Measurements from ENCODE around the gene DNASE1L1.

DNASE1L1 gene, protein sequence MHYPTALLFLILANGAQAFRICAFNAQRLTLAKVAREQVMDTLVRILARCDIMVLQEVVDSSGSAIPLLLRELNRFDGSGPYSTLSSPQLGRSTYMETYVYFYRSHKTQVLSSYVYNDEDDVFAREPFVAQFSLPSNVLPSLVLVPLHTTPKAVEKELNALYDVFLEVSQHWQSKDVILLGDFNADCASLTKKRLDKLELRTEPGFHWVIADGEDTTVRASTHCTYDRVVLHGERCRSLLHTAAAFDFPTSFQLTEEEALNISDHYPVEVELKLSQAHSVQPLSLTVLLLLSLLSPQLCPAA

DNA sequence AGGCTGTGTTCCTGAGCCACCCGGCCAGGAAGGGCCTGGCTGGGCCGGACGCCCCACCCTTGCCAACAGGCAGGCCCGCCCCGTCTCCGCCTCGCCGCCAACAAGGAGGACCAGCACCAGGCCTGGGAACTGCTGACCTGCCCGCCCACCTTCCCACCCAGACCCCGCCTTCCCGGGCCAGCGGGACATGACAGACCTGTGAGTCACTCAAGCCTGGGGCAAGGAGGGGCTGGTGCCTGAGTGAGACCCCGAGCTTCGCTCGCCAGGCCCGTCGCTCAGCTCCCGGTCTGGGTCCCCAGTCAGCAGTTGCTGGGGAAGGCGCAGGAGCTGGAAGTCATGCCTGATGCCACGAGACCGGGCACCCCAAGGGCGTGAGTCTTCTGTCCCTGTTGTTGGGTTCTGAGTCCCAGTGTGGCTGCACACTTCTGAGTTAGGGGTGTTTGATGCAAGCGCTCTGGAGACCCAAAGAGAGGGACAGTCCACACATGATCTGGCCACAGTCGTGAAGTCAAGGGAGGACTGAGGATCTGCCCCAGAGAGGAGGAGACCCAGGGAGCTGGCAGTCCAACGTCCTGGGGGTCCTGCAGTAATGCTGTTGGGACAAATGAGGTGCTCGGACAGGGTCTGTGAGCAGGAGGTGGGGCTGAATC is at the start of gene DNASE1L1:
TSS of gene DNASE1L1 (minus strand) at position 33 of the 650 bp plus-strand sequence. CDS start 3,686 bp downstream, outside the sequence.
- H3K9ac ChIP-seq (ENCODE audit: low read depth, low read length) = no peak within 1 kb of the TSS
- H3K4me3 ChIP-seq (ENCODE audit: low read depth, low read length) = peak within 1 kb of the TSS; percentile 46; the same call in 1 of the 2 replicates
- peaks cover 8% of the 10 kb centered on the region; the same call in 1 of the 2 replicates for H3K36me3 ChIP-seq (ENCODE audit: control insufficient read depth, insufficient read depth, low read length)
- H3K27me3 ChIP-seq (ENCODE audit: control insufficient read depth, insufficient read depth, low read length) = no peaks in the 10 kb centered on the region
- H3K4me1 ChIP-seq (ENCODE audit: control insufficient read depth, insufficient read depth, low read length) = no peaks in the 10 kb centered on the region
- peaks cover 32% of the 10 kb centered on the region for H3K9me3 ChIP-seq (ENCODE audit: control insufficient read depth, insufficient read depth, low read length)
- H3K27ac ChIP-seq (ENCODE audit: low read depth, low read length) = peak within 1 kb of the TSS; percentile 75

DNA sequence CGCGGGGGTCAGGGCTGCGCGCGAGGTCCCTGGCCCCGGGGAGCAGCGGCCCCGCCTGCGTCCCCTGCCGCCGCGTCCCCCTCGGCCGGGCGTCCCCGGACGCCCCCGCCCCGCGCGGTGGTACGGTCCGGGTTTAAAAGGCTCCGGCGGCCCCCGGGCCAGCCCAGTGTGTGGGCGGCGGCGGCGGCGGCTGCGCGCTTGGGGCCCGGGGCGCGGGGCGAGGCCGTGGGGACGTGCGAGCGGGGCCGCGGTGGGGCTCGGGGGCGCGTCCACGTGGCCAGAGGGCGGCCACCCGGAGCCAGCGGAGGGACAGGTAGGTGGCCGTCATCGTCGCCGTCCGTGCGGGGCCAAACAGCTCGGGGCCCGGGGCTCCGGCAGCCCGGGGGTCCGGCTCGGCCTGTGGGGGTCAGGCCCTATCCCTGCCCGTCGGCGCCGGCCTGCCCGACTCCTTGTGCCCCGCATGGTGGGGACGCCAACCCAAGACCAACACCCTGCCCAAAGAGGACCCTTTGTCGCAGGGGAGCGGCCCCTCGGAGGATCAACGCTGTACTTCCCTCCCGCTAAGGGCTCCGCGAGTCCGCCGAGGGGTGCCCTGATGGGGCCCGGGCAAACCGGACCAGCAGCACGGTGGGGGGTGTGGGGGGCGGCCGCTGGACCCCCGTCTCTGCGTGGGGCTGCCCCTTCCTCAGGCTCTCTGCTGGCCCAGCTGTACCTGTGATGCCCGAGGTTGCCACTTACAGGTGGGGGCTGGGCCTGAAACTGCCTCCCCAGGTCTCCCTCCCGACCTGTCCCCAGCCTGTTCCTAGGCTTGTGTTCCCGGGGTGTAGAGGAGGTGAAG is 49.3 kb upstream of the DNASE1L1 start, which contains the start of gene PLXNA3:
TSS of gene PLXNA3 (plus strand) at position 166 of the 838 bp plus-strand sequence. CDS start 1,903 bp downstream, outside the sequence.
- Histone ChIP-seq H3K36me3 (ENCODE audit: control insufficient read depth, insufficient read depth, low read length) (peaks cover 19% of the 10 kb centered on the region; the same call in 1 of the 2 replicates), H3K27me3 (ENCODE audit: control insufficient read depth, insufficient read depth, low read length) (no peaks in the 10 kb centered on the region), H3K27ac (ENCODE audit: low read depth, low read length) (no peak within 1 kb of the TSS), H3K9me3 (ENCODE audit: control insufficient read depth, insufficient read depth, low read length) (peaks cover 31% of the 10 kb centered on the region), H3K4me1 (ENCODE audit: control insufficient read depth, insufficient read depth, low read length) (no peaks in the 10 kb centered on the region), H3K4me3 (ENCODE audit: low read depth, low read length) (peak within 1 kb of the TSS; percentile 60), H3K9ac (ENCODE audit: low read depth, low read length) (no peak within 1 kb of the TSS)

DNA sequence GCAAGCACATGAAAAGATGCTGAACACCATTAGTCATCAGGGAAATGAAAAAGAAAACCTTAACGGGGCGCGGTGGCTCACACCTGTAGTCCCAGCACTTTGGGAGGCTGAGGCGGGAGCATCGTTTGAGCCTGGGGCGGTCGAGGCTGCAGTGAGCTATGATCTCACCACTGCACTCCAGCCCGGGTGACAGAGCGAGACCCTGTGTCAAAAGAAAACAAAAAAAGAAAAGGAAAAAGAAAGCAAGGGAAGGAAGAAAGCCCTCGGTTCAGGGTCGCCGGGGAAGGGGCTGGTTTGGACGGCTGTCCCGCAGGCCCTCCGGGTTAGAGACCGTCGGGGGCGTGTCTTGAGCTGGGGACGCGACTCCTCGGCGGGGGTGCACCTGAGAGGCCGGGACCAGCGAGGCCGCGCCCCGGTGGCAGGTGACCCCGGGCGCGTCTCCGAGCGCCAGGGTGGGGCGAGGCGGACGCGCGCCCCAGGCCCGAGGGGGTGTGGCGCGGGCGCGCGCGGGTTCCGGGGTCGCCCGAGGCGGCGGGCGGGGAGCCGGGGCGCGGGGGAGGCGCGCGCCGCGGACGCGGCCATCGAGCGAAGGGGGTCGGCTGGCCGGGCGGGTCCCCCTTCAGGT is 48.5 kb upstream of the DNASE1L1 start:
- peak overlapping the region; percentile 60; the same call in 1 of the 2 replicates for H3K4me3 ChIP-seq (ENCODE audit: low read depth, low read length)
- peaks cover 30% of the 10 kb centered on the region for H3K9me3 ChIP-seq (ENCODE audit: control insufficient read depth, insufficient read depth, low read length)
- H3K27ac ChIP-seq (ENCODE audit: low read depth, low read length) = no peak overlapping the region
- no peaks in the 10 kb centered on the region for H3K27me3 ChIP-seq (ENCODE audit: control insufficient read depth, insufficient read depth, low read length)
- H3K36me3 ChIP-seq (ENCODE audit: control insufficient read depth, insufficient read depth, low read length) = peaks cover 13% of the 10 kb centered on the region; the same call in 1 of the 2 replicates
- H3K4me1 ChIP-seq (ENCODE audit: control insufficient read depth, insufficient read depth, low read length) = no peaks in the 10 kb centered on the region
- H3K9ac ChIP-seq (ENCODE audit: low read depth, low read length) = no peak overlapping the region

DNA sequence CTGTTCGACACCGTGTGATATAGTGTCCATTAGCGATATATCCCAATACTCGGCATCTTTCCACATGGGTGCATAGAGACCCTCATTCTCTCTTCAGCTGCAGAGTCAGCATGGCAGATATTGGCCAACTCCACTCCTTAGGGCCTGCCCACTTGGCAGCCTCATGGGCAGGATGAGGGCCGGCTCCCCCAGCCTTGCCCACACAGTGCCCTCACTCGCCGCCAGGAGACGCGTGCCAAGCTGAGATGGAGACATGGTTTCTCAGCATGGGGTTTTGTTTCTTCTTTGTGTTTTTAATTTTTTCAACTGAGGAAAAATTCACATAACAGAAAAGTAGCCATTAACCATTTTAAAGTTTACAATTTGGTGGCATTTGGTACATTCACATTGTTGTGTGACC is 43.8 kb upstream of the DNASE1L1 start:
- H3K27me3 ChIP-seq (ENCODE audit: control insufficient read depth, insufficient read depth, low read length) = no peaks in the 10 kb centered on the region
- H3K9ac ChIP-seq (ENCODE audit: low read depth, low read length) = no peak overlapping the region
- H3K9me3 ChIP-seq (ENCODE audit: control insufficient read depth, insufficient read depth, low read length) = peaks cover 35% of the 10 kb centered on the region

DNA sequence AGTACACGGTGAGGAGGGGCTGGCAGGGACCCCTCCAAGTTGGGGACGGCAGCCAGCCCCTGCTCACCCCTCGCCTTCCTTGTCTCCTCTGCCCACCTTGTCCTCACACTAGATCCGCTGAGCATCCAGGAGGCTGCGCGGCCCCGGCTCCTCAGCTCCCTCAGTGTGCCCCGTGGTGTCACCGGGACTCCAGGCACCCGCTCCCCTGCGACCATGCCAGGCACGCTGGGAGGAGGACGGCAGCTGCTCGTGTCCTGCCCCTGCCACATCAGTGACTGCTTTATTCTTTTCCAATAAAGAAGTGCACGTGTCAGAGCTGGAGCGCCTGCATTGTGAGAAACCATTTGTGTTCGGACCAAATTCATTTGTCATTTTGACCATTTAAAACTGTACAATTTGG is 41.3 kb upstream of the DNASE1L1 start:
- Histone ChIP-seq H3K9me3 (ENCODE audit: control insufficient read depth, insufficient read depth, low read length) (peaks cover 52% of the 10 kb centered on the region), H3K4me3 (ENCODE audit: low read depth, low read length) (no peak overlapping the region), H3K4me1 (ENCODE audit: control insufficient read depth, insufficient read depth, low read length) (no peaks in the 10 kb centered on the region), H3K36me3 (ENCODE audit: control insufficient read depth, insufficient read depth, low read length) (peaks cover 25% of the 10 kb centered on the region), H3K27ac (ENCODE audit: low read depth, low read length) (no peak overlapping the region), H3K27me3 (ENCODE audit: control insufficient read depth, insufficient read depth, low read length) (no peaks in the 10 kb centered on the region), H3K9ac (ENCODE audit: low read depth, low read length) (no peak overlapping the region)

More for the DNA sequence above, 43.8 kb upstream of the DNASE1L1 start:
- Histone ChIP-seq H3K36me3 (ENCODE audit: control insufficient read depth, insufficient read depth, low read length) (peaks cover 25% of the 10 kb centered on the region), H3K27ac (ENCODE audit: low read depth, low read length) (no peak overlapping the region), H3K4me3 (ENCODE audit: low read depth, low read length) (no peak overlapping the region), H3K4me1 (ENCODE audit: control insufficient read depth, insufficient read depth, low read length) (no peaks in the 10 kb centered on the region)

- Histone ChIP-seq H3K4me1 (ENCODE audit: control insufficient read depth, insufficient read depth, low read length) (no peaks in the 10 kb centered on the region), H3K36me3 (ENCODE audit: control insufficient read depth, insufficient read depth, low read length) (peaks cover 25% of the 10 kb centered on the region), H3K9me3 (ENCODE audit: control insufficient read depth, insufficient read depth, low read length) (peaks cover 54% of the 10 kb centered on the region), H3K27ac (ENCODE audit: low read depth, low read length) (no peak overlapping the region), H3K27me3 (ENCODE audit: control insufficient read depth, insufficient read depth, low read length) (no peaks in the 10 kb centered on the region), H3K4me3 (ENCODE audit: low read depth, low read length) (no peak overlapping the region), H3K9ac (ENCODE audit: low read depth, low read length) (no peak overlapping the region)
These were observed 40.6 kb upstream of the DNASE1L1 start for GRCh38 chrX:154449618-154450017.

- no peak overlapping the region for H3K27ac ChIP-seq (ENCODE audit: low read depth, low read length)
- H3K9ac ChIP-seq (ENCODE audit: low read depth, low read length) = no peak overlapping the region
- H3K27me3 ChIP-seq (ENCODE audit: control insufficient read depth, insufficient read depth, low read length) = no peaks in the 10 kb centered on the region
- H3K4me3 ChIP-seq (ENCODE audit: low read depth, low read length) = no peak overlapping the region
- no peaks in the 10 kb centered on the region for H3K4me1 ChIP-seq (ENCODE audit: control insufficient read depth, insufficient read depth, low read length)
- H3K36me3 ChIP-seq (ENCODE audit: control insufficient read depth, insufficient read depth, low read length) = peaks cover 25% of the 10 kb centered on the region
- H3K9me3 ChIP-seq (ENCODE audit: control insufficient read depth, insufficient read depth, low read length) = peaks cover 47% of the 10 kb centered on the region
These were observed 39.4 kb upstream of the DNASE1L1 start for GRCh38 chrX:154448484-154448883.

- Histone ChIP-seq H3K4me1 (ENCODE audit: control insufficient read depth, insufficient read depth, low read length) (no peaks in the 10 kb centered on the region), H3K36me3 (ENCODE audit: control insufficient read depth, insufficient read depth, low read length) (peaks cover 38% of the 10 kb centered on the region), H3K27me3 (ENCODE audit: control insufficient read depth, insufficient read depth, low read length) (no peaks in the 10 kb centered on the region), H3K4me3 (ENCODE audit: low read depth, low read length) (no peak overlapping the region), H3K9me3 (ENCODE audit: control insufficient read depth, insufficient read depth, low read length) (peaks cover 36% of the 10 kb centered on the region), H3K27ac (ENCODE audit: low read depth, low read length) (no peak overlapping the region), H3K9ac (ENCODE audit: low read depth, low read length) (no peak overlapping the region)
These were observed 37.4 kb upstream of the DNASE1L1 start for GRCh38 chrX:154446430-154446829.

- no peak overlapping the region for H3K9ac ChIP-seq (ENCODE audit: low read depth, low read length)
These were observed 36.7 kb upstream of the DNASE1L1 start for GRCh38 chrX:154445776-154446175.

GRCh38 chrX:154444755-154445246 is 35.7 kb upstream of the DNASE1L1 start:
- Histone ChIP-seq H3K36me3 (ENCODE audit: control insufficient read depth, insufficient read depth, low read length) (peaks cover 42% of the 10 kb centered on the region), H3K9ac (ENCODE audit: low read depth, low read length) (no peak overlapping the region), H3K27ac (ENCODE audit: low read depth, low read length) (no peak overlapping the region), H3K4me1 (ENCODE audit: control insufficient read depth, insufficient read depth, low read length) (no peaks in the 10 kb centered on the region), H3K4me3 (ENCODE audit: low read depth, low read length) (peak overlapping the region; percentile 57), H3K9me3 (ENCODE audit: control insufficient read depth, insufficient read depth, low read length) (peaks cover 34% of the 10 kb centered on the region), H3K27me3 (ENCODE audit: control insufficient read depth, insufficient read depth, low read length) (no peaks in the 10 kb centered on the region)

More at GRCh38 chrX:154445776-154446175, 36.7 kb upstream of the DNASE1L1 start:
- Histone ChIP-seq H3K36me3 (ENCODE audit: control insufficient read depth, insufficient read depth, low read length) (peaks cover 42% of the 10 kb centered on the region), H3K4me3 (ENCODE audit: low read depth, low read length) (no peak overlapping the region), H3K27ac (ENCODE audit: low read depth, low read length) (no peak overlapping the region), H3K9me3 (ENCODE audit: control insufficient read depth, insufficient read depth, low read length) (peaks cover 30% of the 10 kb centered on the region), H3K4me1 (ENCODE audit: control insufficient read depth, insufficient read depth, low read length) (no peaks in the 10 kb centered on the region), H3K27me3 (ENCODE audit: control insufficient read depth, insufficient read depth, low read length) (no peaks in the 10 kb centered on the region)
